GM21576 (cell line): Measurements from ENCODE around the gene GPR179.
"Not testable (repeated sequence)": the region's sequence is repeated elsewhere in the genome, so short reads cannot be mapped to it uniquely, and the experiment has no call there.

ENCODE experiments used
- ATAC-seq: cut with Tn5 transposase; IDR thresholded peaks from one replicate; pipeline ENCODE4 v1.9.1; 2021; ENCODE audit warnings: mild to moderate bottlenecking, moderate library complexity; ENCODE audit not compliant: unreplicated experiment

The GPR179 gene

DNA sequence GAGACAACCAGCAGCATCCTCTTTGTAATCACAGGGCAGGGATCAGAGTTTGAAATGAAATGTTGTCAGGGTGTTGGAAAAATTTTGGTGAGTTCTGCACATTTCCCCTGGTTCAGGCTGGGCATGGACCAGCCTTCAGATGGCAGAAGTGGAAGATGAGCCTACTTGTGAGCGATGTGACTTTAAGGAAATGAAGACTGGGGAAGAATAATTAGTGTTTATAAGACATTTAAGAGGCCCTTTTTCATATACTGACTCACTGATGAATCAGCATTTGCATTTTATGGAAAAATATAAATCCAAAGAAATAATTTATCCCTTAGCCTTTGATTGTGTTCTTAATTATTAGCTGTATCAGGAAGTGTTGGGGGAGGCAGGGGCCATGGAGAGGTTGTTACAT, 20.9 kb downstream of the GPR179 start:
- no peak for ATAC-seq

DNA sequence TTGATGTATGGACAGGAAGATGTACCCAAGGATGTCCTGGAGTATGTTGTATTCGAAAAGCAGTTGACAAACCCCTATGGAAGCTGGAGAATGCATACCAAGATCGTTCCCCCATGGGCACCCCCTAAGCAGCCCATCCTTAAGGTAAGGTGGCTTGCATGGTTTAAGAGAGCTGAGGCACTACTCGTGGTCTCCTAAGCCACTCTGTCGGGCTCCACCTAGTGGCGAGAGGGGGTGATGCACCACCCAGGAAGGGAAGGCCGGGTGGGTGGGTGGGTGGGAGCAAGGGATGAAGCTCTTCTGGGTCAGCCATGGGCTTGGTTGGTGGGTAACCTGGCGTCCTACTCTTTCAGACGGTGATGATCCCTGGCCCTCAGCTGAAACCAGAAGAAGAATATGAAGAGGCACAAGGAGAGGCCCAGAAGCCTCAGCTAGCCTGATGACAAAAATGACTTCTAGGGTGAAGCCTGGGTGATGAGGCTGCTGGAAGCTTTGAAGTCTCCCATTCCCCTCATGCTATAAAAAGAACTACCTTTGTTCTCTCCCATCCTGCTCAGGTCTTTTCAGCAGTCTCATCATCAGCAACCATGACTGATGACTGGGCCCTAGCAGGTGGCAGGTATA, 21.5 kb downstream of the GPR179 start:
- ATAC-seq = no peak

DNA sequence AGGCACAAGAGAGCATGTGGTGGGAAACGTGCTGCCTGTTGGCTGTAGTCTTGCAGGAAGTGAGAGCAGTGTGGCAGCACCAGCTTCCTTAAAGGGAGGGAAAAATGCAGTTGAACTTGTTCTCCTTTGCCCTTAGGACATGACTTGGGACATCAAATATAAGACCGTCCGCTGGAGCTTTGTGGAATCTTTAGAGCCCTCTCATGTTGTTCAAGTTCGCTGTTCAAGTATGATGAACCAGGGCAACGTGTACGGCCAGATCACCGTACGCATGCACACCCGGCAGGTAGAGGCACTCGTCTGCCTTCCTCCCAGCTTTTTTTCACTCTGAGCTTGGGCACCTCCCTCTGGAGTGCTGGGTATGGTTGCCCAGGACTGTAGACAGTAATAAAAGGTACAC, 23.3 kb downstream of the GPR179 start:
- ATAC-seq = no peak

DNA sequence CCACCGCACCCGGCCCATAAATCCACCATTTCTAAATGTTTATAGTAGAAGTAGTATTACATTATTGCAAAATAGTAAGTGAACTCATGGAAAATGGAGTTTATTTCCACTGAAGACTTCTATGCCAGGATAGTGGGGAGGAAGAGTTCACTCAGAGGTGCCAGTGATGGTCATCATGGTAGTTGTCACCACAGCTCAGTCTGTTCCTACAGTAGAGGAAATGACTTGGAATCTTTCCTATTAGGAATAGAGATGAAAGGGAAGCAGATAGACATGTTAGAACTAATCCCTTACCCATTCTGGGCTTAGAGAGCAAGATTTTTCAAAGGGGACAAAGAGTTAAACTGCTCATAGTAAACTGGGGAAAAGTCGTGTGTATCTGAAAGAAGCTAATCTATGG, 26.7 kb downstream of the GPR179 start:
- no peak for ATAC-seq

DNA sequence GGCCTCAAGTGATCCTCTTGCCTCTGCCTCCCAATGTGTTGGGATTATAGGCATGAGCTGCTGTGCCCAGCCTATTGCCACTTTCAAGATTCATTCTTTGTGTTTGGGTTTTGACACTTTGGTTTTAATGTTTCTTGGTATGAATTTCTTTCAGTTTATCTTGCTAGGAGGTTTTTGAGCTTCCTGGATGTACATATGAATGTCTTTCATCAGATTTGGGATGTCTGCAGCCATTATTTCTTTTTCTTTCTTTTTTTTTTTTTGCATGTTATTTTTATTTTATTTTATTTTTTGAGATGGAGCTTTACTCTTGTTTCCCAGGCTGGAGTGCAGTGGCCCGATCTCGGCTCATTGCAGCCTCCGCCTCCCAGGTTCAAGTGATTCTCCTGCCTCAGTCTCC, 28.3 kb downstream of the GPR179 start:
- ATAC-seq = no peak

DNA sequence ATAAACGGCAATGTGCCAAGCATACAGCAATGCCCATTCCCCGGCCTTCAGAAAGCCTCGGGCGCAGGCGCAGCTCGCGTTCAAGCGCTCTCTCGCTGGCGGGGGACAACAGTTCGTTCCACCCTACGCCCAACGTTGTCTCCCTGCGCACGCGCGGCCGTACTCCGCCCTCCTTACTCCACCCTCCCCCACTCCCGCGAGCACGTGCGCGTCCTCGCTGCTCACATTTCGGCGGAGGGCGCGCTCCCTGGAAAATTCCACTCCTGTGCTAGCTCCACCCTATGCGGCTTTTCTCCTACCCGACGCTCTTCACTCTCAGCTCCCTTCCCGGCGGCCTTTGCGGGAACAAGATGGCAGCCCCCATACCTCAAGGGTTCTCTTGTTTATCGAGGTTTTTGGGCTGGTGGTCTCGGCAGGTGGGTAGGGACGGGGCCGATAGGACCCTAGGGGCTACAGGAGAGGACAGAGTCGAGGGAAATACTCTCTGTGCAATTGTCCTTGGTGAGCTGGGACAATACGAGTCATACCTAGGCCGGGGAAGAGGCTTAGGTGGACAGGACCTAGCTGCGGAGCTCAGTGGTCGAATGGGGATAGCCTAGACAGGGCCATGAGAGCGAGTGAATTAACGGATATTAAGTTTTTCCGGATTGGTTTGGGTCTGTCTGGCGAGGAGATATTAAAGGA, 46.8 kb downstream of the GPR179 start, which contains the start of gene MRPL45:
Gene MRPL45 (plus strand): TSS at position 335 of the 684 bp plus-strand sequence. CDS start 16 bp downstream, at position 351.
- peak; percentile 87 for ATAC-seq

DNA sequence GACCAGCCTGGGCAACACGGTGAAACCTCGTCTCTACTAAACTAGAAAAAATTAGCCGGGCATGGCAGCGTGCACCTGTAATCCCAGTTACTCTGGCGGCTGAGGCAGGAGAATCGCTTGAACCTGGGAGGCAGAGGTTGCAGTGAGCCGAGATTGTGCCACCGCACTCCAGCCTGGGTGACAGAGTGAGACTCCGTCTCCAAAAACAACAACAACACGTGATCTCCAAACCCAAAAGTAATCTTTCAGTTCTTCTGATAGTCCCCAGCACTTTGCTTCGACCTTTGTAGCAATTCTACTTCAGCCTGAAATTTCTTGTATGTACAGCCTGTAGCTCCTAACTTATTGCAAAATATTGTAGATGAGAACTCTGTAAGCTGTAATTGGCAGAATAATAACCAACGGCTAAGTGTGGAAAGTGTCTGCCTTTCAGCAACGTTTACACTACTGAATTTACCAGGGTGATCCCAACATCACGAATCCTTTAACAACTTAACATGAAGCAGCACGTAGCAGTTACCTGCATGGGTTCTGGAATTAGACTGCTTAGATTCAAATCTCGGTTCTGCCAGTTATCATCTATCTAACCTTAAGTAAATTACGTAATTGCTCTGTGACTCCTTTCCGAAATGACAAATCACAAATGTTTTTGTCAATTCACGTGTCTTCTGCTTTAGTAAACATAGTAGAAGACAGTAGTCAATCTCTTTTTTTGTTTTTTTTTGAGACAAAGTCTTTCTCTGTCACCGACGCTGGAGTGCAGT, 48.0 kb downstream of the GPR179 start:
- ATAC-seq = not testable (repeated sequence)

DNA sequence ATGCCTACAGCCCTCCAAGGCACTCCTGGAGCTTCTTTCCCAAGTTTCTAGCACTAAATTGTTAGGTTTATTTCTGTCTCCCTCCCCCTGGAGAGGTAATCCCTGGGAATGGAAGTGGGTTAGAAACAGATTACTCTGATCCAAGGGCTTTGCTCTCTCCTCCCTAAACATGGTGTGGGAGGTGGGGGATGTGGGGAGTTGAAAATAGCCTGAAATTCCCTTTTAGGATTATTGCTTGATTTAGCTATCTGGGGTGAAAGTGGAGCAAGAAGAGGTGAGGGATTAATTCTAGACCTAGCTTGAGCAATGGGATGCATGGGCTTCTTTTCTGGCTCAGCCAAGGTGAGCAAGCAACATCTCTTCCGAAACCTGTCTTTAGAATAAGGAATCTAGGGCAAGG, 54.0 kb downstream of the GPR179 start:
- ATAC-seq = not testable (repeated sequence)

DNA sequence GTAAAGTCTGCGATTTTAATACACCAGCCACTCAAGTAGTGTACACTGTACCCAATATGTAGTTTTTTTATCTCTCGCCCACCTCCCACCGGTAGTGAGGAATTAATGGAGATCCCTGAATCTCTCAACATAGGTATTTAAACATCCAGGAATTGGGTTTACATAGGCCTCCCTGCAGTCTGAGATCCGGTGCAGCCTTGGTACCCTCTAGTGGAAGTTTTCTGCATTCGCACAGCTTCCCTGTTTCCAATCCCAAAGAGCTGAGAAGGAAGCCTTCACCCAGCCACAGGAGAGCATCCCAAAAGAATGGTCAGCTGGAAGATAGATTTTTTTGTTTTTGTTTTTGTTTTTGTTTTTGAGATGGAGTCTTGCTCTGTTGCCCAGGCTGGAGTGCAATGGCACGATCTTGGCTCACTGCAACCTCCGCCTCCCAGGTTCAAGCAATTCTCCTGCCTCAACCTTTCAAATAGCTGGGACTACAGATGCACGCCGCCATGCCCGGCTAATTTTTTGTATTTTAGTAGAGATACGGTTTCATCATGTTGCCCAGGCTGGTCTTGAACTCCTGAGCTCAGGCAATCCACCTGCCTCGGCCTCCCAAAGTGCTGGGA, 55.4 kb downstream of the GPR179 start:
- not testable (repeated sequence) for ATAC-seq

DNA sequence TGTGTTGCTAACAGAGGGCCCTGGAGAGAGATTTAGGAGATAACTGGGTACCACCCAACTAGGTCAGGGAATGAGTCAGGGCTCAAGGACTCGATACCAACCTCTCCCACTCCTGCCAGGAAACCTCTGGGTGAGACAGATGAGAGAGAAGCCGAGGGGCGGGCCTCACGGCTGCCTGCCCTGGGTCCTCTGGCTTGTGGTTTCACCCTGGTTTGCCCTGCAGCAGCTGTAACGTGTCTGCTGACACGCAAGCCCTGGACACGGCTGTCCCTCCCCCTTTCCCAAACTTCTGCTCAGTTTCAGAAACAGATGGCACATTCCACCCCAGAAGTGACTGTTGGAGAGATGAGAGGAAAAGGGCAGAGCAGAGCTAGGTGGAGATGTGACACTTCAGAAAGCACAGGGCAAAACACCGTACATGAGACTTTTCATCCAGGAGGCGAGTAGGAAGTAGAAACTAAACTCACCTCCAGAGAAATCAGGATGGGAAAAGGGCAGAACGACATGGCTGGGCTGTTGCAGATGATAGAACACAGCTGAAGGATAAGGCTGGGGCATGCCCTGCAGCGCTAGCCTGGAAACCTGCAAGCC, 57.2 kb downstream of the GPR179 start:
- ATAC-seq = not testable (repeated sequence)

DNA sequence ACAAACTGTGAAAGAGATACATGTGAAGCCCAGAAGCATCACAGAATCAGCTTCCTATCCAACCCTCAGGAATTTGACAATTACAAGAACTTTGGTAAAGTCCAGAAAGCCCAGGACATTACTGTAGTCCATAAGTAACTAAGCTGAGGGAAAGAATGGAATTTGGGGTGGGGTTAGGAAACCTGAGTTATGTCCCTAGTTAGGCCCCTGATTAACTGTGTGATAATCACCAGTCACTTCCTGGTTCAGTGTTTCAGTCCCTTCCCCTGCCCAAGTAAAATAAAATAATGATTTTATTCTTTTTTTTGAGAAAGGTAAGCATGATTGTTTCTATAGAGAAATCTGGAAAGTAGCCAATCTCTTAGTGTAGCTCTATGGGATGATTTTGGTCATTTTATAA, 57.8 kb downstream of the GPR179 start:
- not testable (repeated sequence) for ATAC-seq
